DOHH2 (cell line): ENCODE results near the gene MC4R.

Experiments
- H3F3A ChIP-seq: fragments of 200-600 bp; sonication (generic), shearing (Covaris generic); 2 replicates; pipeline ENCODE4 v1.6.0; 2016; ENCODE audit warnings: antibody characterized with exemption, mild to moderate bottlenecking; ENCODE audit not compliant: control insufficient read depth, insufficient read depth
- H3K27ac ChIP-seq: fragments of 200-600 bp; sonication (generic); 2 replicates; pipeline ENCODE4 v1.5.1; 2014; ENCODE audit warnings: low read depth, mild to moderate bottlenecking, low read length, moderate library complexity
- H3K27me3 ChIP-seq: fragments of 200-600 bp; sonication (generic); 2 replicates; pipeline ENCODE4 v1.6.1; 2014; ENCODE audit warnings: mild to moderate bottlenecking, low read length, mixed read lengths; ENCODE audit not compliant: control insufficient read depth
- H3K36me3 ChIP-seq: fragments of 200-600 bp; sonication (generic); 2 replicates; pipeline ENCODE4 v1.6.1; 2014; ENCODE audit warnings: mild to moderate bottlenecking, low read length, moderate library complexity, mixed read lengths; ENCODE audit not compliant: control insufficient read depth
- H3K4me1 ChIP-seq: fragments of 200-600 bp; sonication (generic); 2 replicates; pipeline ENCODE4 v1.6.1; 2014; ENCODE audit warnings: mild to moderate bottlenecking, low read length, mixed read lengths; ENCODE audit not compliant: control insufficient read depth
- H3K4me2 ChIP-seq: fragments of 200-600 bp; sonication (generic); 2 replicates; pipeline ENCODE4 v1.6.0; 2014; ENCODE audit warnings: mild to moderate bottlenecking, low read length, moderate library complexity
- H3K4me3 ChIP-seq: fragments of 200-600 bp; sonication (generic); 2 replicates; pipeline ENCODE4 v1.5.1; 2014; ENCODE audit warnings: mild to moderate bottlenecking, low read length, mixed read lengths
- H3K79me2 ChIP-seq: fragments of 200-600 bp; sonication (generic); 2 replicates; pipeline ENCODE4 v1.6.1; 2014; ENCODE audit warnings: mild to moderate bottlenecking, low read length, mixed read lengths; ENCODE audit not compliant: control insufficient read depth
- H3K9me2 ChIP-seq: fragments of 200-600 bp; sonication (generic); replicated peaks from 2 replicates; pipeline ENCODE4 v1.6.1; 2014; ENCODE audit warnings: mild to moderate bottlenecking, low read length, mixed read lengths; ENCODE audit not compliant: control insufficient read depth
- H3K9me3 ChIP-seq: fragments of 200-600 bp; sonication (generic); 2 replicates; pipeline ENCODE4 v1.6.1; 2014; ENCODE audit warnings: antibody characterized with exemption, low read length, mixed read lengths; ENCODE audit not compliant: control insufficient read depth, insufficient read depth
- H4K20me1 ChIP-seq: fragments of 200-600 bp; sonication (generic); 2 replicates; pipeline ENCODE4 v1.6.0; 2014; ENCODE audit warnings: low read depth, mild to moderate bottlenecking, antibody characterized with exemption, low read length, moderate library complexity; ENCODE audit not compliant: control insufficient read depth, insufficient read depth
- CTCF ChIP-seq: fragments of 200-600 bp; sonication (generic); IDR thresholded peaks from one replicate; pipeline ENCODE4 v1.5.1; 2014; ENCODE audit warnings: antibody characterized with exemption, mild to moderate bottlenecking, low read depth, low read length; ENCODE audit not compliant: poor library complexity, severe bottlenecking
- EZH2phosphoT487 ChIP-seq: fragments of 200-600 bp; sonication (generic); IDR thresholded peaks from 2 replicates; pipeline ENCODE4 v1.6.1; 2017; ENCODE audit warnings: borderline replicate concordance, mild to moderate bottlenecking, antibody characterized with exemption, low read length, moderate library complexity, mixed read lengths

MC4R gene

GRCh38 chr18:60404486-60405085 is 32.0 kb upstream of the MC4R start:
- Histone ChIP-seq H3K4me3 (no peak overlapping the region), H3K27me3 (0 out of 2 replicates have a peak, but pooled peaks cover 5% of the 10 kb centered on the region), H3F3A (no peaks in the 10 kb centered on the region), H3K27ac (no peak overlapping the region), H4K20me1 (no peaks in the 10 kb centered on the region), H3K4me2 (no peak overlapping the region), H3K36me3 (no peaks in the 10 kb centered on the region), H3K9me2 (no peaks in the 10 kb centered on the region), H3K79me2 (no peaks in the 10 kb centered on the region), H3K4me1 (no peaks in the 10 kb centered on the region), H3K9me3 (no peaks in the 10 kb centered on the region)
- TF ChIP-seq CTCF (no peak), EZH2phosphoT487 (no peak)

- H3F3A ChIP-seq = no peaks in the 10 kb centered on the region
- no peak overlapping the region for H3K4me2 ChIP-seq
- 0 out of 2 replicates have a peak, but pooled peaks cover 2% of the 10 kb centered on the region for H3K27me3 ChIP-seq
- no peak overlapping the region for H3K4me3 ChIP-seq
- no peak for TF ChIP-seq EZH2phosphoT487
- TF ChIP-seq CTCF = no peak
- no peak overlapping the region for H3K27ac ChIP-seq
- H4K20me1 ChIP-seq = no peaks in the 10 kb centered on the region
- no peaks in the 10 kb centered on the region for H3K9me3 ChIP-seq
- no peaks in the 10 kb centered on the region for H3K9me2 ChIP-seq
- H3K36me3 ChIP-seq = no peaks in the 10 kb centered on the region
- H3K4me1 ChIP-seq = no peaks in the 10 kb centered on the region
- no peaks in the 10 kb centered on the region for H3K79me2 ChIP-seq
These were observed 28.8 kb upstream of the MC4R start for GRCh38 chr18:60401346-60401745.

GRCh38 chr18:60391571-60392226 is 19.1 kb upstream of the MC4R start:
- H3F3A ChIP-seq = no peaks in the 10 kb centered on the region
- no peaks in the 10 kb centered on the region for H3K9me3 ChIP-seq
- no peak for TF ChIP-seq CTCF
- TF ChIP-seq EZH2phosphoT487 = no peak
- H4K20me1 ChIP-seq = no peaks in the 10 kb centered on the region
- no peak overlapping the region for H3K27ac ChIP-seq
- no peaks in the 10 kb centered on the region for H3K36me3 ChIP-seq
- H3K4me2 ChIP-seq = no peak overlapping the region
- no peaks in the 10 kb centered on the region for H3K27me3 ChIP-seq
- no peaks in the 10 kb centered on the region for H3K9me2 ChIP-seq
- H3K4me3 ChIP-seq = no peak overlapping the region
- H3K79me2 ChIP-seq = no peaks in the 10 kb centered on the region
- no peaks in the 10 kb centered on the region for H3K4me1 ChIP-seq
